ENCODE results near the gene MACROD2.
"Not testable (repeated sequence)": the region's sequence is repeated elsewhere in the genome, so short reads cannot be mapped to it uniquely, and the experiment has no call there.

MACROD2 gene

GRCh38 chr20:15362849-15363248, 1367.5 kb downstream of the MACROD2 start:
- Histone ChIP-seq H3K27ac (no peak overlapping the region), H3K4me2 (ENCODE audit: low read length) (no peak overlapping the region), H3K9me3 (ENCODE audit: control insufficient read depth, low read length) (no peaks in the 10 kb centered on the region), H3K4me3 (ENCODE audit: low read depth, low read length) (no peak overlapping the region), H3K36me3 (ENCODE audit: control insufficient read depth, insufficient read depth, low read length) (no peaks in the 10 kb centered on the region), H3K27me3 (ENCODE audit: control insufficient read depth, insufficient read depth, low read length) (no peaks in the 10 kb centered on the region), H3K4me1 (no peaks in the 10 kb centered on the region), H3K9ac (no peak overlapping the region), H3K79me2 (no peaks in the 10 kb centered on the region), H2AFZ (no peak overlapping the region)
- no peak for TF ChIP-seq CTCF (IDR thresholded peaks at IDR 0.05)

- Histone ChIP-seq H3K4me2 (ENCODE audit: low read length) (no peak overlapping the region), H3K9ac (no peak overlapping the region), H3K4me1 (no peaks in the 10 kb centered on the region), H3K27ac (no peak overlapping the region), H3K79me2 (no peaks in the 10 kb centered on the region), H3K36me3 (ENCODE audit: control insufficient read depth, insufficient read depth, low read length) (no peaks in the 10 kb centered on the region), H2AFZ (no peak overlapping the region), H3K9me3 (ENCODE audit: control insufficient read depth, low read length) (no peaks in the 10 kb centered on the region), H3K4me3 (ENCODE audit: low read depth, low read length) (no peak overlapping the region), H3K27me3 (ENCODE audit: control insufficient read depth, insufficient read depth, low read length) (no peaks in the 10 kb centered on the region)
- no peak for TF ChIP-seq CTCF (IDR thresholded peaks at IDR 0.05)
These were observed 1369.5 kb downstream of the MACROD2 start for GRCh38 chr20:15364781-15365180.

GRCh38 chr20:15370370-15370769, 1375.1 kb downstream of the MACROD2 start:
- Histone ChIP-seq H3K27me3 (ENCODE audit: control insufficient read depth, insufficient read depth, low read length) (no peaks in the 10 kb centered on the region), H3K4me3 (ENCODE audit: low read depth, low read length) (no peak overlapping the region), H3K9ac (no peak overlapping the region), H3K9me3 (ENCODE audit: control insufficient read depth, low read length) (no peaks in the 10 kb centered on the region), H2AFZ (no peak overlapping the region), H3K4me1 (no peaks in the 10 kb centered on the region), H3K27ac (no peak overlapping the region), H3K79me2 (no peaks in the 10 kb centered on the region), H3K4me2 (ENCODE audit: low read length) (no peak overlapping the region), H3K36me3 (ENCODE audit: control insufficient read depth, insufficient read depth, low read length) (no peaks in the 10 kb centered on the region)
- no peak for TF ChIP-seq CTCF (IDR thresholded peaks at IDR 0.05)

- Histone ChIP-seq H3K79me2 (no peaks in the 10 kb centered on the region), H3K4me2 (ENCODE audit: low read length) (no peak overlapping the region), H3K27me3 (ENCODE audit: control insufficient read depth, insufficient read depth, low read length) (no peaks in the 10 kb centered on the region), H3K4me3 (ENCODE audit: low read depth, low read length) (no peak overlapping the region), H3K36me3 (ENCODE audit: control insufficient read depth, insufficient read depth, low read length) (no peaks in the 10 kb centered on the region), H3K4me1 (no peaks in the 10 kb centered on the region), H3K9ac (no peak overlapping the region), H3K27ac (no peak overlapping the region), H3K9me3 (ENCODE audit: control insufficient read depth, low read length) (no peaks in the 10 kb centered on the region), H2AFZ (no peak overlapping the region)
- TF ChIP-seq CTCF (IDR thresholded peaks at IDR 0.05): no peak
These were observed 1379.4 kb downstream of the MACROD2 start for GRCh38 chr20:15374682-15375081.

- TF ChIP-seq CTCF (IDR thresholded peaks at IDR 0.05): no peak
- no peak overlapping the region for H2AFZ ChIP-seq
- H3K79me2 ChIP-seq: no peaks in the 10 kb centered on the region
- H3K4me3 ChIP-seq (ENCODE audit: low read depth, low read length): no peak overlapping the region
- H3K4me1 ChIP-seq: no peaks in the 10 kb centered on the region
- H3K36me3 ChIP-seq (ENCODE audit: control insufficient read depth, insufficient read depth, low read length): no peaks in the 10 kb centered on the region
- no peak overlapping the region for H3K4me2 ChIP-seq (ENCODE audit: low read length)
- H3K9me3 ChIP-seq (ENCODE audit: control insufficient read depth, low read length): no peaks in the 10 kb centered on the region
- no peaks in the 10 kb centered on the region for H3K27me3 ChIP-seq (ENCODE audit: control insufficient read depth, insufficient read depth, low read length)
- H3K9ac ChIP-seq: no peak overlapping the region
- no peak overlapping the region for H3K27ac ChIP-seq
These were observed 1380.5 kb downstream of the MACROD2 start for GRCh38 chr20:15375836-15376235.

- H3K4me3 ChIP-seq (ENCODE audit: low read depth, low read length); H3K79me2 ChIP-seq; H3K4me1 ChIP-seq; H3K27ac ChIP-seq; H3K27me3 ChIP-seq (ENCODE audit: control insufficient read depth, insufficient read depth, low read length); H3K9me3 ChIP-seq (ENCODE audit: control insufficient read depth, low read length); H2AFZ ChIP-seq; H3K4me2 ChIP-seq (ENCODE audit: low read length); H3K9ac ChIP-seq; H3K36me3 ChIP-seq (ENCODE audit: control insufficient read depth, insufficient read depth, low read length): not testable (repeated sequence)
These were observed 1382.3 kb downstream of the MACROD2 start for GRCh38 chr20:15377603-15378002.

Data from parathyroid adenoma (tissue), 2 donors.